GM19099 (cell line): ENCODE measurements around the gene PIGA.

Source experiments
- POLR2A ChIP-seq: IDR thresholded peaks from 3 replicates; pipeline ENCODE4 v1.6.1; 2011; ENCODE audit warnings: low read depth; ENCODE audit not compliant: insufficient read length; ENCODE audit errors: extremely low read depth

PIGA gene

DNA sequence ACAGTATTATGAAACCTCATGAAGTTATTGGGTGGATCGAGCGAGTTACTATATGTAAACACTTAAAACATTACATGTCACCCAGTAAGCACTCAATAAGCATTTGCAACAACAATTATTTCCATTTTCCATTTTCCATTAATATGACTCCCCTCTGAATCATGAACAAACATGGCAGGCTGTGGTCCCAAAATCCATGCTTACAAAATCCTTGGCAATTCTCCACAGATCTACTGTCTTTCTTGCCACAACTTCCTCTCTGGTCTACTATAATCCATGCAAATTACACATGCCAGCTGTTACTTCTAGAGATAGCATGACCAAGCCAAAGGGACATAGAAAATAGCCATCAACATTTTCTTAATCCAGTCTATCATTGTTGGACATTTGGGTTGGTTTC is 41.9 kb downstream of the PIGA start:
- no peak for TF ChIP-seq POLR2A

GRCh38 chrX:15292861-15293260 is 42.5 kb downstream of the PIGA start:
- TF ChIP-seq POLR2A = no peak

DNA sequence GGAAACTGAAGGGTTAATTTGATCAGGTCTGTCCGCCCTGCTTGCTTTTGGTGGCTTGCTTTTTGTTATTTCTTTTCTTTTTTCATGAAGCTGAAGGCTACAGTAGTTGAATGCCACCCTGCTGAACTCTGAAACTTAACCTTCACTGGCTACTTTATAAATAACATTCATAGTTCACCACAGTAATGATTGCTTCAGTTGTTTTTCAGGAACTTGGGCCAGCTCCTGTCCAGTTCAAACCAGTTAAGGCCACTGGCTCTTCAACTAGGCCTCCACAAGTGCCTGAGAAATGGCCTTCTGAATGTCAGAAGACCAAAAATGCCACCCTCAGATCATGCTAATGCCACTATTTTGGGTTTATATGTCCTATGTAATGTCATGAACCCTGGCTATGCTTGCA is 57.7 kb downstream of the PIGA start:
- TF ChIP-seq POLR2A = no peak

DNA sequence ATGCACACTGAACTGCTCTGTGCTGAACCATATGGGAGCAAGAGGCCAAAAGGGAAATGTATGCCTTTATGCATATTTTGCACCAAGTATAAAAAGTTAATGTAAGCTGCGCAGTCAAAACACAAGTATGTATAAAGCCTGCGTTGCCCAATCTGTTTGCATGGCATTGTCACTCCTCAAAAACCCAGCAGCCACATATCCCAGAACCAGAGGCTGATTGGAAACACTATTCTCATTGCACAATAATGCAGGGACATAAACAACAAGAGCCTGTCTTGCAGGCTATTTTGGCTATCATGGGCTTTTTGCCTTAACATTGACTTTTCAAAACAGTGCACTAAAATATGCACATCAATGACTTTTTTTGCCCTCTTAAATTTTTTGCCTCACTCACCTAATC is 60.4 kb downstream of the PIGA start:
- no peak for TF ChIP-seq POLR2A

GRCh38 chrX:15271757-15272156 is 63.6 kb downstream of the PIGA start:
- no peak for TF ChIP-seq POLR2A

DNA sequence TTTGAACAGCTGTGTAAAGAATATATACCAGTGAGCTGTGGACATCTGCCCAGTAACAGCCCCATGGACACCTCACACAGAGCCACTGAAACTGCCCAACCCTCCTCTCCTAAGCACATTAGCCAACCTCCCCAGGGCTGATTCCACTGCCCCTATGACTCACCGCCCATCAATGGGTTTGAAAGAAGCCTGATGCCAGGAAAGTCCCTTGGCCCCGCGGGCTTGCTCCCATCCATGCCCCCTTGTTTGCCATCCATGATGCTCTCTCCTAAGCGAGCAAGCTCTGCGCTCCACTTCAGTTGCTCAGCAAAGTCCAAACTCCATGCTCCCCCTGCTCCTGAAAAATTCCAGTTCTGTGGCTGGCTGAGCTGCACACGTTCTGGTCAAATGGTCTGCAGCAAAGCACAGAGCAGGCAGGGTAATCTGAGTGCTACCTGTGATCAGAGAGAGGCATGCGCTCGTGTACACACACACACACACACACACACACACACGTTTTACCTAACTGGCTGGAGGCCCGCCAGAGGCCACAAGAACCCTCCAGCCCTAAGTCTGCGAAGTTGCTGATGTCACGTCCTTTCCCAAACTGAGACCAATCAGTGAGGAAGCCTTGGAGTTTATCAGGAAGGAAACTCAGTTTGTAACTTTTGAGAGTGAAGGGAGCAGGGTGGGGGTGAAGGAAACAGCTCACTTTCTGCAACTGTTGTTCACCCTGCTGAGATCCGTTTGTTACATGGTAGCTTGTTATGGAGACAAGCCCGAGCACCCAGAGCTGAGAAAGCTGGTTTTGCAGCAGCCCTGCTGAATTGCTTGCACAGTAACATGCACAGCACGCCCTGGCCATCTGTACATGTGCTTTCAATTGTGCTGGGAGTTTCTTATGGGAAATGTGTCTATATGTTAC is 65.5 kb downstream of the PIGA start, which contains the start of gene ASB9:
TSS of gene ASB9 (minus strand) at position 466 of the 904 bp plus-strand sequence. CDS start at position 257, 209 bp downstream.
- TF ChIP-seq POLR2A = no peak
